ENCODE results near the gene LRP1B.

The LRP1B gene

DNA sequence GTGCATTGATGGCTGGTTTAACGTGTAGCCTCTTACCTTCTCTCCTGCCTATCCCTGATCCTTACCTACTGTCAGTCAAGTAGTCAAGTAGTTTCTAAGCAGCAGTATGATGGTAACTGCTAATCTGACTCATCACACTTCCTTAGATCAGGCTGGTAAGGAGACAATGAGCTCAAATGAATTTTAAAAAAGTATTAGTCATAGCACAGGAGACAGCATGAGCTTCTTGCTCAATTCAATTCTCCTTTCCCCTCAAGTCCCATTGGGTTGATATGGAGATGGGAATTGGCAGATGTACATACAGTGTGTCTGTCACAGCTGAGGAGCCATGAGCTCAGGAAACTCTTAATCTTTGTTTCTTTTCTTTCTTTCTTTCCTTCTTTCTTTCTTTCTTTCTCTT lies 799.7 kb downstream of the LRP1B start:
- no peak overlapping the region for H3K27ac ChIP-seq (ENCODE audit: low read length)
- peak; percentile 60; the same call in 2 of the 3 replicates for ATAC-seq (ENCODE audit: insufficient read depth, low read depth)

DNA sequence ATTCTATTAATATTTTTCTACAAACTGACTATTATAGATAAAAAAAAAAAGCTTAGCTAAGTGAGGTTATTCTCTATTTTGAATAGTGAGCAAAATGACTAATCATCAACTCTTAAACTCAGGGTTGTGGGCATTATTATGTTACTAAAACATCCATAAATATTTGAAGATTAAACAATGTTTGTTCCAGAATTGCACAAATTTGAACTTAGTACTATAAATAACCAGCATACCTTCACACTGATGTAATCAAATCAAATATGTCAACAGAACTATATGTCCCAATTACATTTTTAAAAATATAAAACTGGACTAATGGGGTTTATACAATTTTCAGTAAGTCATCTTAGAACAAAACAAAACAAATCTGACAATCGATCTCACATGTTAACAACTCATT lies 800.9 kb downstream of the LRP1B start:
- DNase-seq (no peak), ATAC-seq (ENCODE audit: insufficient read depth, low read depth) (no peak)
- Histone ChIP-seq H3K9ac (ENCODE audit: low read depth, low read length) (no peak overlapping the region), H3K79me2 (ENCODE audit: insufficient read depth, low read length) (no peaks in the 10 kb centered on the region), H3K27me3 (ENCODE audit: insufficient read depth, low read length, poor library complexity) (no peaks in the 10 kb centered on the region), H3K4me3 (ENCODE audit: low read depth in 1 of 2, low read length in 2 of 2) (no peak overlapping the region), H3K4me2 (ENCODE audit: insufficient read depth, low read length) (no peak overlapping the region), H3K9me3 (ENCODE audit: insufficient read depth, low read length, severe bottlenecking) (no peaks in the 10 kb centered on the region), H4K20me1 (ENCODE audit: insufficient read depth, low read length) (no peaks in the 10 kb centered on the region), H3K36me3 (ENCODE audit: insufficient read depth, low read length) (no peaks in the 10 kb centered on the region), H2AFZ (ENCODE audit: low read depth, low read length) (no peak overlapping the region), H3K4me1 (ENCODE audit: insufficient read depth, low read length) (0 out of 2 replicates have a peak, but pooled peaks cover 2% of the 10 kb centered on the region), H3K27ac (ENCODE audit: low read length) (no peak overlapping the region)
- TF ChIP-seq, protein P1, sequence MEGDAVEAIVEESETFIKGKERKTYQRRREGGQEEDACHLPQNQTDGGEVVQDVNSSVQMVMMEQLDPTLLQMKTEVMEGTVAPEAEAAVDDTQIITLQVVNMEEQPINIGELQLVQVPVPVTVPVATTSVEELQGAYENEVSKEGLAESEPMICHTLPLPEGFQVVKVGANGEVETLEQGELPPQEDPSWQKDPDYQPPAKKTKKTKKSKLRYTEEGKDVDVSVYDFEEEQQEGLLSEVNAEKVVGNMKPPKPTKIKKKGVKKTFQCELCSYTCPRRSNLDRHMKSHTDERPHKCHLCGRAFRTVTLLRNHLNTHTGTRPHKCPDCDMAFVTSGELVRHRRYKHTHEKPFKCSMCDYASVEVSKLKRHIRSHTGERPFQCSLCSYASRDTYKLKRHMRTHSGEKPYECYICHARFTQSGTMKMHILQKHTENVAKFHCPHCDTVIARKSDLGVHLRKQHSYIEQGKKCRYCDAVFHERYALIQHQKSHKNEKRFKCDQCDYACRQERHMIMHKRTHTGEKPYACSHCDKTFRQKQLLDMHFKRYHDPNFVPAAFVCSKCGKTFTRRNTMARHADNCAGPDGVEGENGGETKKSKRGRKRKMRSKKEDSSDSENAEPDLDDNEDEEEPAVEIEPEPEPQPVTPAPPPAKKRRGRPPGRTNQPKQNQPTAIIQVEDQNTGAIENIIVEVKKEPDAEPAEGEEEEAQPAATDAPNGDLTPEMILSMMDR (IDR thresholded peaks at IDR 0.05; ENCODE audit: borderline replicate concordance, extremely low read depth, low read length, poor library complexity, severe bottlenecking), result no peak
- TF ChIP-seq EZH2 (IDR thresholded peaks at IDR 0.05; ENCODE audit: borderline replicate concordance, low read depth, low read length, severe bottlenecking), result no peak

More for the DNA sequence above, 799.7 kb downstream of the LRP1B start:
- no peak for DNase-seq
- Histone ChIP-seq H3K9ac (ENCODE audit: low read depth, low read length) (no peak overlapping the region), H2AFZ (ENCODE audit: low read depth, low read length) (peak overlapping the region; percentile 53; the same call in 1 of the 2 replicates), H3K79me2 (ENCODE audit: insufficient read depth, low read length) (no peaks in the 10 kb centered on the region), H4K20me1 (ENCODE audit: insufficient read depth, low read length) (no peaks in the 10 kb centered on the region), H3K27me3 (ENCODE audit: insufficient read depth, low read length, poor library complexity) (no peaks in the 10 kb centered on the region), H3K9me3 (ENCODE audit: insufficient read depth, low read length, severe bottlenecking) (no peaks in the 10 kb centered on the region), H3K4me3 (ENCODE audit: low read depth in 1 of 2, low read length in 2 of 2) (no peak overlapping the region), H3K36me3 (ENCODE audit: insufficient read depth, low read length) (no peaks in the 10 kb centered on the region), H3K4me2 (ENCODE audit: insufficient read depth, low read length) (no peak overlapping the region), H3K4me1 (ENCODE audit: insufficient read depth, low read length) (peaks cover 7% of the 10 kb centered on the region; the same call in 1 of the 2 replicates)
- no peak for TF ChIP-seq EZH2 (IDR thresholded peaks at IDR 0.05; ENCODE audit: borderline replicate concordance, low read depth, low read length, severe bottlenecking)
- TF ChIP-seq, protein P1 (IDR thresholded peaks at IDR 0.05; ENCODE audit: borderline replicate concordance, extremely low read depth, low read length, poor library complexity, severe bottlenecking), result no peak

DNA sequence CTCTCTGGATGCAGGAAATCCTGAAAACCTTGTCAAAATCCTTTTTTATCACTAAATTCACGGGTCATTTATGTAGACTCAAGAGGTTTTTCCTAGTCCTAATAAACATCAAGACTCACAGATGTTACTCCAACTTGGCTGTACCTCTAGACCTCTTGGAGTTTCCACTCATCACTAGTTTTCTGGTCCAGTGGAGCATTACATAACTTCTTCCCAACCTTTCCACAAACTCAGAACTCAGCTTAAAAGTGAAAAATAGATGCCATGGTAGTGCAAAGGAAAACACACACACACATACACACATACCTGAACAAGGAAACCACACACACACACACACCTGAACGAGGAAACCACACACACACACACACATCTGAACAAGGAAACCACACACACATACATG lies 807.2 kb downstream of the LRP1B start:
- Histone ChIP-seq H2AFZ (ENCODE audit: low read depth, low read length) (no peak overlapping the region), H3K27ac (ENCODE audit: low read length) (no peak overlapping the region), H3K9me3 (ENCODE audit: insufficient read depth, low read length, severe bottlenecking) (no peaks in the 10 kb centered on the region), H3K4me2 (ENCODE audit: insufficient read depth, low read length) (no peak overlapping the region), H3K4me1 (ENCODE audit: insufficient read depth, low read length) (no peaks in the 10 kb centered on the region), H3K79me2 (ENCODE audit: insufficient read depth, low read length) (no peaks in the 10 kb centered on the region), H4K20me1 (ENCODE audit: insufficient read depth, low read length) (no peaks in the 10 kb centered on the region), H3K27me3 (ENCODE audit: insufficient read depth, low read length, poor library complexity) (no peaks in the 10 kb centered on the region), H3K36me3 (ENCODE audit: insufficient read depth, low read length) (no peaks in the 10 kb centered on the region), H3K4me3 (ENCODE audit: low read depth in 1 of 2, low read length in 2 of 2) (no peak overlapping the region), H3K9ac (ENCODE audit: low read depth, low read length) (no peak overlapping the region)
- TF ChIP-seq EZH2 (IDR thresholded peaks at IDR 0.05; ENCODE audit: borderline replicate concordance, low read depth, low read length, severe bottlenecking), result no peak
- TF ChIP-seq, protein P1 (IDR thresholded peaks at IDR 0.05; ENCODE audit: borderline replicate concordance, extremely low read depth, low read length, poor library complexity, severe bottlenecking), result no peak
- no peak for ATAC-seq (ENCODE audit: insufficient read depth, low read depth)
- no peak for DNase-seq

DNA sequence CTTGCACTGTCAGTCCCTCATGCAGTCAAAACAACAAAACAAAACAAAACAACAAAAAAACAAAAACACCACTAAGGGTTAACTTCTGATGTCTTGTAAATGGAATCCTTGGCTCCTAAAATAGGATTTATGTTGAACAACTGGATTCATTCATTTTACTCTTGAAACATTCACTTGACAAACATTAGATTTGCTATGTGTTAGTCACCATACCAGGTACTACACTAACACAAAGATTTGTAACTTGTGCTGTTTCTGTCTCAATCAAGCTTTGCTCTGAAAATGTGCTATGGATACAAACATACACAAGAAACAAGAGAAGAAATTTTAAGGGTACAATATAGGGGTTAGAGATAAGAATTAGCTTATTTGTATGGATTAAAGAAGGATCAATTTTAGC lies 812.8 kb downstream of the LRP1B start:
- peak overlapping the region; percentile 42; the same call in 1 of the 2 replicates for H2AFZ ChIP-seq (ENCODE audit: low read depth, low read length)
- H3K9ac ChIP-seq (ENCODE audit: low read depth, low read length), result no peak overlapping the region
- DNase-seq, result no peak
- no peaks in the 10 kb centered on the region for H3K79me2 ChIP-seq (ENCODE audit: insufficient read depth, low read length)
- peaks cover 4% of the 10 kb centered on the region for H3K4me1 ChIP-seq (ENCODE audit: insufficient read depth, low read length)
- no peaks in the 10 kb centered on the region for H4K20me1 ChIP-seq (ENCODE audit: insufficient read depth, low read length)
- H3K27me3 ChIP-seq (ENCODE audit: insufficient read depth, low read length, poor library complexity), result no peaks in the 10 kb centered on the region
- TF ChIP-seq, protein P1 (IDR thresholded peaks at IDR 0.05; ENCODE audit: borderline replicate concordance, extremely low read depth, low read length, poor library complexity, severe bottlenecking), result no peak
- no peak for TF ChIP-seq EZH2 (IDR thresholded peaks at IDR 0.05; ENCODE audit: borderline replicate concordance, low read depth, low read length, severe bottlenecking)
- H3K4me3 ChIP-seq (ENCODE audit: low read depth in 1 of 2, low read length in 2 of 2), result no peak overlapping the region
- no peak overlapping the region for H3K27ac ChIP-seq (ENCODE audit: low read length)
- no peaks in the 10 kb centered on the region for H3K36me3 ChIP-seq (ENCODE audit: insufficient read depth, low read length)
- no peak for ATAC-seq (ENCODE audit: insufficient read depth, low read depth)
- H3K9me3 ChIP-seq (ENCODE audit: insufficient read depth, low read length, severe bottlenecking), result no peaks in the 10 kb centered on the region
- H3K4me2 ChIP-seq (ENCODE audit: insufficient read depth, low read length), result no peak overlapping the region

All from DND-41 (cell line).